ENCODE data around the gene OSMR.
"Not testable (repeated sequence)": the region's sequence is repeated elsewhere in the genome, so short reads cannot be mapped to it uniquely, and the experiment has no call there.

The OSMR gene

GRCh38 chr5:38831117-38831516 is 14.7 kb upstream of the OSMR start:
- DNase-seq (ENCODE audit: low read depth in 2 of 2): no peak

DNA sequence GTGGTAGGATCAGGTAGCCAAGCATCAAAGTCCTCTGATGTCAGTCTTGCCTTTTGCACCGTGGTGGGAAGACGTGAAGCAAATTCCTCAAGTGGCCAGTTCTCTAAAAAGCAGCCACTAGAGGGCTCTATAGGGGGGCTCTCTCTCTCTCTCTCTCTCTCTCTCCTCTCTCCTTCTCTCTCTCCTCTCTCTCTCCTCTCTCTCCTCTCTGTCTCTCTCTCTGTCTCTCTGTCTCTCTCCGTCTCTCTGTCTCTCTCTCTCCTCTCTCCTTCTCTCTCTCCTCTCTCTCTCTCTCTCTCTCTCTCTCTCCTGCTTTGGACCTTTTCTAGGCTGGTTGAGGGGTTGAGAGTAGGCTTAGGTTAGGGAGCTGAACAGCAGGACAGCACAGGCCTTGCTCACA is 13.9 kb upstream of the OSMR start:
- DNase-seq (ENCODE audit: low read depth in 2 of 2): no peak

DNA sequence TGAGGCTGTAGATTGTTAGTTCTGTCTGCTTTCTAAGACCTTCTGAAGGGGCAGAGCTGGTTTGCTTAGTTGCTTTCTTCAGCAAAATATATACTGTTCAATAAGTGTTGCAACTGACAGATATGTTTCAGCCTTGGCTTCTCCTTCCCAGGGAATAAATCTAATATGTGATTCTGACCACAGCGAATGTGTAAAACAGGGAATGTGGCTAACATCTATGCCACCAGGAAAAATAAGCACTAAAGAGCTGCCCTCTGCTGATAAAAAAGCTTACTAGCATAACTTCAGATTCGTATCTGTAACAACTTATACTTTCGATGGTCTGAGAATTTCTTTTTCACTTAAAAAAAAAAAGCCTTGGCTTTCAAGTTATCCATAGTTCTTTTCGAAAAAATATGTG is 13.0 kb upstream of the OSMR start:
- DNase-seq (ENCODE audit: low read depth in 2 of 2): no peak

DNA sequence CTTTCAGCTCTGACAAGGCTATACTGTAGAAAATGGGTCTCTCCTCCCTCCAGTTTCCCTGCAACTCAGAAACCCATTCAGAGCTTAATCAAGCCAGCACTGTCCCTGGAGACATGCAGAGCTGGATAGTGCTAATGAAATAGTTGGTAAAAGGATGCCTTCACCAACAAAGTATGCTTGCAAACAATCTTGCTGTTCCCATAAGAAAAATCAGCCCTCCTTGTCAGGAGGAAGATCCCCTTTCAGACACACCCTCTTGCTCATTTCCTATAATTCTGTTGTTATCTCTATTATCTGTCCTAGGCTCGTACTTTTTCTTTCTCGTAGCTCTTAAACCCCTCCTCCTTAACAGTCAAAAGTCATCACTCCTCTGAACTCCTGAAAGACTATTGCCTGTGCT is 9.9 kb upstream of the OSMR start:
- DNase-seq (ENCODE audit: low read depth in 2 of 2): no peak

GRCh38 chr5:38837416-38837815 is 8.4 kb upstream of the OSMR start:
- DNase-seq (ENCODE audit: low read depth in 2 of 2): no peak

DNA sequence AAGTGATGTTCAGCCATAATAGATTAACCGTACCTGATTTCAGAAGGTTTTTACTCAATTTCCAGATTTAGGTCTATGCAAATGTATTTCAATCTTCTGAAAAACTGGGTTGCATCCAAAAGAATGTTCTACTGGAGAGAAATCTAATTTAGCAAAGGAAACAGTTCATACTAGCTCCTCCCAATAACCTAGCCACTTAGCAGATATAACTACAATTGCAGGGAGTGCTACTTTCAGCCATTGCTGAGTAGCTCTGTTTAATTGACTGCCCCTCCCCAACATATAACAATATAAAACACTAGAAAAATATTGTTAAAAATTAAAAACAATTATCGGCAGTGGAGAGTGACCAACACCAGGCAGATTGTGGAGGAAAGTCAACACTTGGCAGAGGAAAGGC is 7.9 kb upstream of the OSMR start:
- no peak for DNase-seq (ENCODE audit: low read depth in 2 of 2)

DNA sequence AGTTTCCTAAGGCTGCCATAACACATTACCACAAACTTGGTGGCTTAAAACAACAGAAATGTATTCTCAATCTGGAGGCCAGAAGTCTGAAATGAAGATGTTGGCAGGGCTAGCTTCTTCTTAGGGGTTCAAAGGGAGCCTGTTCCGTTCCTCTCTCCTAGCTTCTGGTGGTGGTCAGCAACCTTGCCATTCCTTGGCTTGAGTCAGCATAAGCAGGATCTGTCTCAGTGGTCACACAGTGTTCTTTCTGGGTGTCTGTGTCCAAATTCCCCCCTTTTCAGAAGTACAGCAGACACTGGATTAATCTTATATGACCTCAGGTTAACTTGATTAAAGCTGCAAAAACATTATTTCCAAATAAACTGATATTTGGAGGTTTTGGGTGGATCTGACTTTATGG is 2.1 kb upstream of the OSMR start:
- DNase-seq (ENCODE audit: low read depth in 2 of 2): no peak

DNA sequence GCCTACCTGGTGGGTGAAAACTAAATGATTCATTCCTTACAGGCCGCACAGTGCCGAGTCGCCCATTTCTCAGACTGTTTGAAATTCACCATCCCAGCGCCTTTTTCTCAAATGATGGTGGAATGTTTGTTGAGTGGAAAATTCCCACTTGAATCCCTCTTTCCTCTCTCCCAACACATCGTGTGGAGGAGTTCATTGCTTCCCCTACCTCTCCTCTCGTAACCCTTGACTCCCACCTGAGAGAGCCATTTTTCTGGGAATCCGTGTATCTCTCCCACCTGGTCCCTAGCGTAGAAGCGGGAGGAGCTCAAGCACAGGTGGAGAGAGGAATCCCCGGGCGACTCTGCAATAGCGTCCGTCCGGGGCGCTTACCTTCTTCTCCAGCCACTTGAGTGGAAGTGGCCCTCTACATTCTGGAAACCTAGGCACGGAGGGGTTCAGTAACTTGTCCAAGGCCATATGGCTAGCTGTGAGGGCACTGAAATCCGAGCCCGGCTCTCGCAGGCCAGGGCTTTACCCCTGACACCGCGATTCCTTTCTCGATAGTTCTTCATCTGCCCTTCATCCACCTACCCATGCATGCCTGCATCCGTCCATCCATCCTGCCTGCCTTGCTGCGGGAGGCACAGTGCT is 683 bp downstream of the OSMR start:
- no peak for DNase-seq (ENCODE audit: low read depth in 2 of 2)

GRCh38 chr5:38847559-38848347 is 1.9 kb downstream of the OSMR start:
- DNase-seq (ENCODE audit: low read depth in 2 of 2): no peak

DNA sequence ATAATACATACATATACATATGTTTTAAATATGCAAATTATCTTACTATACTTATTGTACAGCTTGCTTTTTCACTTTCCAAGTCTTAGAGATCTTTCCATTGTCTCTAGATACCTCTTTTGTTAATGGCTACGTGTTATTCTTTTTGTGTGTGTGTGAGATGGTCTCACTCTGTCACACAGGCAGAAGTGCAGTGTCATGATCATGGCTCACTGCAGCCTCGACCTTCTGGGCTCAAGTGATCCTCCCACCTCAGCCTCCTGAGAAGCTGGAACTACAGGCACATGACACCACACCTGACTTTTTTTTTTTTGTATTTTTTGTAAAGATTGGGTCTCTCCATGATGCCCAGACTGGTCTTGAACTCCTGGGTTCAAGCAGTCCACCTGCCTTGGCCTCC is 2.8 kb downstream of the OSMR start:
- no peak for DNase-seq (ENCODE audit: low read depth in 2 of 2)

GRCh38 chr5:38851640-38852039 is 5.8 kb downstream of the OSMR start:
- not testable (repeated sequence) for DNase-seq (ENCODE audit: low read depth in 2 of 2)

DNA sequence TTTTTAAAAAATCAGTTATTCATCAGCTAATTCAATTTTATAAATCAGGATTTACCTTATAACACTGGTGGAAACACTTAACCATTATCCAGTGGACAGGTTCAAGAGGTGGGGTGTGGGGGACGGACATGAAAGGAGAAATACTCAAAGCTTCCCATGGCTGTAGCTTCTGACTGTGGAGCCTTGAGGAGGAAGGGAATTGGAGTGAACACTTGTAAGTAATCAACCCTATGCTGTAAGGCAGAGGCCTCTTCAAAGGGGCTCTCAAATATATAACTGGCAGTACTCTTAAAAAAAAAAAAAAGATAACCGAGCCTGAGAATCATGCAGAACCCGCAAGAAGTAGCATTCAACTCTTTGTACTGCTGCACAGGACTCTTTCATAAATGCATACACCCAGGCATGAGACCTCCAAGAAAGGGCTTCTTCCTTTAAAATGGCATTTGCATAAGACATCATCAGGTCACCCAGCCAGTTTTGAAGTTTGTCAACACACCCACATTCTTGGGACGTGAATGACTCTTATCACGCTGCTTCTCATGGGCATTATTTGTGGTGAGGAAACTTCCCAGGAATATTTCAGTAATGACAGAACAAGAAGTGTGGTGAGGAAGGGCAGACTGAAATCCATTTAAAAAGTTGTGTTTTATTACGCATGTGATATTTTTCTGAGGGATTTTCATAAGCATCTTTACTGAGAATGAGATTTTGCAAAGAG is 8.1 kb downstream of the OSMR start:
- no peak for DNase-seq (ENCODE audit: low read depth in 2 of 2)

DNA sequence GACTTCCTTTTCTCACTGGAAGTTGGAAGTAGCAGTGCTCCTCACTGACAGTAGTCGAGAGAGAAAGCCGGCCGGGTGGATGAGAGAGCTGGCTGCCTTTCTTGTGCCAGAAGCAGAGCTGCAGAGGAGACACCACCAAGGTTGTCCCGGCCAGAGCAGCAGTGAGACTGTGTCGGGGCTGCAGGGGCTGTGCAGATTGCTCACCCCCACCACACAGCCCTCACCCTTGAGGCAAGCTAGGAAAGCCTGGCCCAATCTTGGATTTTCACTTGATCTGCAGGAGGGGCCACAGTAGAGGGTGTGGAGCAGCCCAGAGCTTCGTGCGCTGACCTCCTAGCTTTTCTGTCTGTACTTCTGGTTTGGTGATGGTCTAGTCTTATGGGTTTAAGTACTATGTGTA is 9.1 kb downstream of the OSMR start:
- no peak for DNase-seq (ENCODE audit: low read depth in 2 of 2)

DNA sequence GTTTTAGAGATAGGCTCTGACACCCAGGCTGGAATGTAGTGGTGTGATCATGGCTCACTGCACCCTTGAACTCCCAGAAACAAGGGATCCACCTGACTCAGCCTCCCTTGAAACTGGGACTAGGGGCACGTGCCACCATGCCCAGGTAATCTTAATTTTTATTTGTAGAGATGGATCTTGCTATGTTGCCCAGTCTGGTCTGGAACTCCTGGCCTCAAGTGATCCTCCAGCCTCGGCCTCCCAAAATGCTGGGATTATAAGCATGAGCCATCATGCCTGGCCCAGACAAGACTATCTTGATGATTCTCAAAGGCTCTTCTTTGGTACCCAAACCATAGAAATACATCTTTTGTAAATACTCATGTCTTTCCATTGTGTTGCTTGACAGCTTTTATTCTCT is 10.8 kb downstream of the OSMR start:
- DNase-seq (ENCODE audit: low read depth in 2 of 2): no peak

DNA sequence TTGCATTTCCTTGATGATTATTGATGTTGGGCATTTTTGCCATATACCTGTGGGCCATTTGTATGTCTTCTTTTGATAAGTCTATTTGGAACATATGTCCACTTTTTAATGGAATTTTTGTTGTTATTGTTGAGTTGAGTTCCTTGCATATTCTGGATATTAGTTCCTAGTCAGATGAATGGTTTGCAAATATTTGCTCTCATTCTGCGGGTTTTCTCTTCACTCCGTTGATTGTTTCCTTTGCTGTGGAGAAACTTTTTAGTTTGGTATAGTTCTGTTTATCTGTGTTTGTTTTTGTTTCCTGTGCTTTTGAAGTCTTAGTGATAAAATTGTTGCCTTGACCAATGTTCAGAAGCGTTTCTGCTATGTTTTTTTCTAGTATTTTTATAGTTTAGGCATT is 13.0 kb downstream of the OSMR start:
- DNase-seq (ENCODE audit: low read depth in 2 of 2): no peak

GRCh38 chr5:38861986-38862770 is 16.4 kb downstream of the OSMR start:
- not testable (repeated sequence) for DNase-seq (ENCODE audit: low read depth in 2 of 2)

GRCh38 chr5:38866362-38867031 is 20.7 kb downstream of the OSMR start:
- no peak for DNase-seq (ENCODE audit: low read depth in 2 of 2)

DNA sequence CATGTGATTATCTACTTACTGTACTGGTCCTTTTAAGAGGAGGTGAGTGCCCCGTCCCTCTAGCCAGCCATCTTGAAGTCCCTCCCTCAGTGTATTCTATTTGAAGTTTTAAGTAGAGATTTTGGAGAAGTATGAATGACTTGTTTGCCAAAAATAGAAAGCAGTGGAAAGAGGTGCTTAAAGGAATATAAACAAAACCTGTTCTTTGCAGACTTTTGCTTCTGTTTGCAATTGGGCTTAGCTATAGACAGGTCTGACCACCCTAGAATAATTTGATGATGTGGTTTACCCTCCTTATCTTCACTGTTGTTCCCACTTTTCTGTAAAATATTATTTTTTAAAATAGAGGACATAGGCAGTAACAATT is 21.2 kb downstream of the OSMR start:
- no peak for DNase-seq (ENCODE audit: low read depth in 2 of 2)

DNA sequence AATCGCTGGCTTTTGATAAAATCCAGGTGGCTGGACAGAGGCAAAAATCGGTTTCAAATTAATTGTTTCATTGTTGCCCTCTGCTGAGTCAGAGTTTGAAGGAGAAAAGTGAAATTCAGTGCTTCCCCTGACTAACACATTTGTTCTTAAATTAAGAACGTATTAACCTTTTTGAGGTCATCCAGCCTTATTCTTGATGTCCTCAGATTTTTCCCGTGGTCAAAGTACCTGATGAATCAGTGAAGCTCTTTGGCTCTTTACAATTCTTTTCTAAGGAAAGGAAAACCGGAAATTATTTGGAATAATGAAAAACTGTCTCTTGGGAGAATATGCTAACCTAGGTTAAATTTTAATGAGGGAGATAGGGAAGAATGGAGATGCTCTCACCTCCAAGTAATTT is 21.6 kb downstream of the OSMR start:
- no peak for DNase-seq (ENCODE audit: low read depth in 2 of 2)

GRCh38 chr5:38870595-38870994 is 24.8 kb downstream of the OSMR start:
- DNase-seq (ENCODE audit: low read depth in 2 of 2): no peak

GRCh38 chr5:38871058-38871605 is 25.3 kb downstream of the OSMR start:
- DNase-seq (ENCODE audit: low read depth in 2 of 2): no peak

All from stimulated activated CD8-positive, alpha-beta memory T cell treated with anti-CD3 and anti-CD28 coated beads, Interleukin-2, amount 100 ng/mL, for 48 hours (primary cell).